Left ventricle myocardium inferior (tissue), 1 donor: ENCODE results near the gene EPB41L1. TPM values are rescaled to one million over a fixed set of nuclear protein-coding genes. Genes with fewer than 3 reads are reported as not detected.

ENCODE experiments used
- DNase-seq: peaks from one replicate; pipeline ENCODE4 v3.0.0-alpha.2; 2020
- H3K27ac ChIP-seq: fragments of 200-600 bp; replicated peaks from 2 replicates; pipeline ENCODE4 v1.8.0; 2021
- H3K27me3 ChIP-seq: fragments of 200-600 bp; 2 replicates; pipeline ENCODE4 v1.8.0; 2021; ENCODE audit warnings: low read depth
- H3K36me3 ChIP-seq: fragments of 200-600 bp; 2 replicates; pipeline ENCODE4 v1.8.0; 2021
- H3K4me1 ChIP-seq: fragments of 200-600 bp; 2 replicates; pipeline ENCODE4 v1.8.0; 2021
- H3K4me3 ChIP-seq: fragments of 200-600 bp; 2 replicates; pipeline ENCODE4 v1.8.0; 2021; ENCODE audit warnings: mild to moderate bottlenecking, moderate library complexity
- H3K9me3 ChIP-seq: fragments of 200-600 bp; replicated peaks from 2 replicates; pipeline ENCODE4 v1.8.0; 2021
- CTCF ChIP-seq: fragments of 200-600 bp; IDR thresholded peaks from 2 replicates; pipeline ENCODE4 v1.8.0; 2021; ENCODE audit warnings: antibody characterized with exemption, mild to moderate bottlenecking, borderline replicate concordance
- intact Hi-C: fragments of 100-400 bp; cut with micrococcal nuclease; formaldehyde crosslinking; loops from one replicate; pipeline ENCODE4 v1.11.0; 2022
- total RNA-seq: library from RNA; stranded (reverse); fragmentation: NEBNext Ultra II Directional; extraction: Animal tissue kit (Norgen Biotek cat#: 25700); gene quantifications from one replicate; pipeline ENCODE4 v1.2.1, GENCODE V29; 2021
- donor health status: DM: no; HTN: yes; CAD: no; lungs with severe emphysema.

Gene EPB41L1
- total RNA-seq, 1 donor from 2014 or later, result 14.6 TPM

GRCh38 chr20:36230019-36230418 is 75.5 kb downstream of the EPB41L1 start:
- TF ChIP-seq CTCF, result no peak
- no peaks in the 10 kb centered on the region for H3K4me1 ChIP-seq
- H3K27me3 ChIP-seq, result peaks cover 7% of the 10 kb centered on the region
- intact Hi-C loops, result no loop called here
- no peak overlapping the region for H3K27ac ChIP-seq
- no peaks in the 10 kb centered on the region for H3K9me3 ChIP-seq
- no peak overlapping the region for H3K4me3 ChIP-seq
- H3K36me3 ChIP-seq, result peaks cover 7% of the 10 kb centered on the region
- no peak for DNase-seq

GRCh38 chr20:36231331-36231730 is 76.8 kb downstream of the EPB41L1 start:
- peaks cover 9% of the 10 kb centered on the region for H3K4me1 ChIP-seq
- H3K27me3 ChIP-seq, result peaks cover 7% of the 10 kb centered on the region
- intact Hi-C loops, result no loop called here
- H3K27ac ChIP-seq, result no peak overlapping the region
- peaks cover 4% of the 10 kb centered on the region for H3K36me3 ChIP-seq
- DNase-seq, result no peak
- no peak overlapping the region for H3K4me3 ChIP-seq
- no peak for TF ChIP-seq CTCF
- H3K9me3 ChIP-seq, result no peaks in the 10 kb centered on the region

- TF ChIP-seq CTCF, result no peak
- H3K4me3 ChIP-seq, result no peak overlapping the region
- H3K27ac ChIP-seq, result no peak overlapping the region
- H3K27me3 ChIP-seq, result peaks cover 7% of the 10 kb centered on the region
- peaks cover 37% of the 10 kb centered on the region for H3K4me1 ChIP-seq
- DNase-seq, result no peak
- H3K36me3 ChIP-seq, result peaks cover 2% of the 10 kb centered on the region
- no peaks in the 10 kb centered on the region for H3K9me3 ChIP-seq
- intact Hi-C loops, result no loop called here
Observed at GRCh38 chr20:36234771-36235320, 80.3 kb downstream of the EPB41L1 start.

- no peak for TF ChIP-seq CTCF
- Histone ChIP-seq H3K27me3 (peaks cover 7% of the 10 kb centered on the region), H3K4me3 (peak within 1 kb of the TSS; percentile 78), H3K4me1 (peaks cover 37% of the 10 kb centered on the region), H3K9me3 (no peaks in the 10 kb centered on the region), H3K36me3 (peaks cover 15% of the 10 kb centered on the region), H3K27ac (peak within 1 kb of the TSS; percentile 77)
- peak; percentile 81 for DNase-seq
- intact Hi-C loops, result no loop called here
Observed at GRCh38 chr20:36235892-36236785, 81.6 kb downstream of the EPB41L1 start, which contains the start of gene AAR2. TSS of gene AAR2 (plus strand) at chr20:36236478. CDS start at chr20:36239869, 3,391 bp downstream.

- intact Hi-C loops, result no loop called here
- TF ChIP-seq CTCF, result no peak
- Histone ChIP-seq H3K9me3 (no peaks in the 10 kb centered on the region), H3K36me3 (peaks cover 21% of the 10 kb centered on the region), H3K27ac (peak overlapping the region; percentile 77), H3K27me3 (peaks cover 3% of the 10 kb centered on the region), H3K4me3 (peak overlapping the region; percentile 78), H3K4me1 (peaks cover 37% of the 10 kb centered on the region)
- DNase-seq, result no peak
Observed at GRCh38 chr20:36236786-36237121, 82.2 kb downstream of the EPB41L1 start.
